HG03064 (cell line): ENCODE results near the gene IPO9.
"Not testable (repeated sequence)": the region's sequence is repeated elsewhere in the genome, so short reads cannot be mapped to it uniquely, and the experiment has no call there.

Experiments
- ATAC-seq: cut with Tn5 transposase; IDR thresholded peaks from one replicate; pipeline ENCODE4 v1.9.1; 2021; ENCODE audit warnings: low read depth; ENCODE audit not compliant: unreplicated experiment

IPO9 gene

DNA sequence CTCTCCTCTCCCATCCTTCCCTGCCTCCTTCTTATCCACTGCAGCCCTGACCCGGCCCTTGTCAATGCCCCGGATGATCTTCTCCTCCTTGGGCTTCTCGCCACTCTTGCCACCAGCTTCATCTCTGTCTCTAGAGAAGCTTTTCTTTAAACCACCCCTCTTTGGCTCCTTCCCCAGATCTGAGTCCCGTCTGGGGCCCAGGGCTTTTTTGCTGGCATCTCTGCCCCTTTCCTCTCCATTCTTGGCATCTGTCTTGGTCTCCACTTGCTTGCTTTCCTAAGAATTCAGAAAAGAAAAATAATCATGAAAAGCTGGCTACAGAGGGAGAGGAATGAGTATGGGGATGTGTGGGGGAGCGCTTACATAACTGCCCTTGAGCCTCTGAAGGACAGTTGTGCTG, 71.5 kb downstream of the IPO9 start:
- ATAC-seq: no peak

DNA sequence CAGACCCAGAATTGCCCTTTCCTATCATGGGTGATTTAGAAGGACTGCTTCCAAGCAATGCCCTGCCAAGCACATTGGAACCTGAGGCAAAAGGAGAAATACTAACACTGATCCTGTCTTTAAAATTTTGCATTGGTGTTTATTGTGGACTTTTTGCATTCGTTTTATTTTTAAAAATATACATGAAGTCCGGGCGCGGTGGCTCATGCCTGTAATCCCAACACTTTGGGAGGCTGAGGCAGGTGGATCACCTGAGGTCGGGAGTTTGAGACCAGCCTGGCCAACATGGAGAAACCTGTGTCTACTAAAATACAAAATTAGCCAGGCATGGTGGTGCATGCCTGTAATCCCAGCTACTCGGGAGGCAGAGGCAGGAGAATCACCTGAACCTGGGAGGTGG, 72.1 kb downstream of the IPO9 start:
- ATAC-seq: not testable (repeated sequence)

DNA sequence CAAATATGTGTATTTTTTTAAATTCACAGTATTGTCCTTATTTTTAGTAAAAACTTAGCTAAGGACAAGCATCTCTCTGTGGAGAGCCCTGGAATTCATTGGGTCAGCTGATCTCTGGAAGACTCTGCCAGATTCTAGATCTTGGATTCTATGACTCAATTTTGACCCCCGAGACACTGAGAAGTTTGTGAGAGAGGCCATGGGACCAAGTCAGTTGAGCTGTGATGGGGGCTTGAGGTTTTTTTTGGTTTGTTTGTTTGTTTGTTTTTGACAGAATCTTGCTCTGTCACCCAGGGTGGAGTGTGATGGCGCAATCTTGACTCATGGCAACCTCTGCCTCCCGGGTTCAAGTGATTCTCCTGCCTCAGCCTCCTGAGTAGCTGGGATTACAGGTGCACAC, 73.2 kb downstream of the IPO9 start:
- no peak for ATAC-seq

DNA sequence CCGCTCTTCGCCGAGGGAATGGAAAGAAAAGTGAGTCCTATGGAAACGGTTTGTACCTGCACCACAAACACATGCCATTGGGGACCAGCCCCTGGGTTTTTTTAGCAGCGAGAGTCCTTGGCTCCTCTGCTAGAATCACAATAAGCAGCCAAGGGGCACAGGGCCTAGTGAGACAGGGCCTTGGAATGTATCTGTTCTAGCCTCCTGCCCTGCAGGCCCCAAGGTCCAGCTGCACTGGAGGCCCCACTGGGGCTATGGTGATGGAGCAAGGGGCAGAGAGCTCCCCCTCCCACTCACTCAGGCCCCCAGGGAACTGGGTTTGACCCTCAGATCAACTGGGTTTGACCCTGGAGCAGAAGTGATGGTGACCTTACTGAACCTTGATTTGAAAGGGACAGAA, 74.2 kb downstream of the IPO9 start:
- no peak for ATAC-seq

GRCh38 chr1:201904579-201904978, 75.6 kb downstream of the IPO9 start:
- no peak for ATAC-seq

DNA sequence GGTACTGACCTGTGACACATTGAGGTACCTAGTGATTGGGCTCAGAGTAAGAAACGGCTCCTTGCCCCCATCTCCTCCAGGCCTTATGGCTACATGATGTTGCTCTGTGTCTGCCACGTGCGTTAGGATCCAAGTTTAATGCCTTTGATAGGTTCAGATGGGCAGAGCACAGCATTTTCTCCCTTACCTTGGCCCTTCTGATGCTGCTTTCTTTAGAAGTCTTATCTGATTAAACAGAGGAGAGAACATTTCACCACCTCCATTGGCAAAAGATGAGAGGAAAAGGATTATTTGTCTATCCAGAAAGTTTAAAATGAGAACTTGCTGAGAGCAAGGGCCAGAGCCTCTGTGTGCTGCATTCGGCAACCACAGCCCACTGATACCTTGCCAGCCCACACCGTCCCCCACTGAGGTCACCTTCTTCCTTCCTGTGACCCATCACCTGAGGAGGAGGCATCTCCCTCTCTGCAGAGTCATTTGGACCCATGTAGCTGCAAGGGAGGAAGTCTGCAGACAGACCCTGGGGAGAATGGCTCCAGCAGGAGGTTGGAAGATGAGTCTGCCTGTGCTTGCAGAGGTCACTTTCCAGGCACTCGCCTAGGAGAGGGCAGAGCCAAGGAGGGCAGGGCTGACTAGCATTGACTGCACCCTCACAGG, 76.4 kb downstream of the IPO9 start:
- no peak for ATAC-seq

GRCh38 chr1:201906336-201906735, 77.4 kb downstream of the IPO9 start:
- ATAC-seq: no peak

- no peak for ATAC-seq
Observed at GRCh38 chr1:201907621-201908020, 78.7 kb downstream of the IPO9 start.

DNA sequence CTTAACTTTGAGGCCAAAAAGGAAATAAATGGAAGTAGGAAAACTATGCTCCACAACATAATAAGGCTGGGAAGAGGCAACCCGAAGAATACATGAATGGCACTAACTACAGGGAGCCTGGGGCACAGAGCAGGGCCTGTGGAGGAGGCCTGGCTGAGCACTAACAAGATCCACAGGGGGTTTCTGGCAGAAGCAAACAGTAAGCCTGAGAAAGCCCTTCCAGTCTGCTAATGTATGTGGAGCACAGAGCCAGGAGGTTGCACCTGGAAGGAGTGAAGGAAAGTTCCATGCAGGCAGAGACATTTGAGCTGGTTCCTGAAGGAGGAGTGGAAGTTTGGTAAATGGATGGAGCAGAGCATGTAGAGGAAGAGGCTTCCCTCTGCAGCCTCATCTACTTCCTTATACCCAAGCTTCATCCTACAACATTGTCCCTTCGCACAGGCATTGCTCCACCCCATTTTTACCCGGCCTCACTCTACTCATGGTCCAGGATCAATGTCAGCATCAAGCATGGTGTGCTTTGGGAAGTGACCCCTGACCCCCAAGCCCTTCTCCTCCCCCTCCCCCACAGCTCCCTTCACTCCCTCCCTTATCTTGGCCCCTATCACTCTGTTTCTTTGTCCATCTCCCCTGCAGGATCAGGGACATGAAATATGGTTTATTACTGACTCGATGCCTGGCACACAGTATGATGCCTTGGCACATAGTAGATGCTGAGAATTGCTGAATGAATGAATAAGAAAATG, 83.0 kb downstream of the IPO9 start:
- ATAC-seq: no peak

DNA sequence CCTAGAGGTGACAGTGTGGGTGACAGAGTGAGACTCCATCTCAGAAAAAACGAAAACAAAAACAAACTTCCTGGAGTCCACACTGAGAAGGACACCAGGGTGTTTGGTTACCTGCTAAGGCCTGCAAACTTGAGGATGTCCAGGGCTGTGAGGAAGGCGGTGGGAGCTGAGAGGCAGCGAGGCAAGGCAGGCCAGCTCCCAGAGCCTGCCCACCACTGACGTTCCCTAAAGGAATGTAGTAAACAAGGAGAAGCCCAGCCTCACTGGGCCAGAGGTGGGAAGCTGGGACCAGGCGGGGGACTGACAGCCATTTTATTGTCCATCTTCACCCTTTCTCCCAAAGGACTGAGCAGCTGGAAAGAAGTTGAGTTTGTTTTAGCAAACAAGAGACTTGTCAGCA, 83.9 kb downstream of the IPO9 start:
- ATAC-seq: no peak

DNA sequence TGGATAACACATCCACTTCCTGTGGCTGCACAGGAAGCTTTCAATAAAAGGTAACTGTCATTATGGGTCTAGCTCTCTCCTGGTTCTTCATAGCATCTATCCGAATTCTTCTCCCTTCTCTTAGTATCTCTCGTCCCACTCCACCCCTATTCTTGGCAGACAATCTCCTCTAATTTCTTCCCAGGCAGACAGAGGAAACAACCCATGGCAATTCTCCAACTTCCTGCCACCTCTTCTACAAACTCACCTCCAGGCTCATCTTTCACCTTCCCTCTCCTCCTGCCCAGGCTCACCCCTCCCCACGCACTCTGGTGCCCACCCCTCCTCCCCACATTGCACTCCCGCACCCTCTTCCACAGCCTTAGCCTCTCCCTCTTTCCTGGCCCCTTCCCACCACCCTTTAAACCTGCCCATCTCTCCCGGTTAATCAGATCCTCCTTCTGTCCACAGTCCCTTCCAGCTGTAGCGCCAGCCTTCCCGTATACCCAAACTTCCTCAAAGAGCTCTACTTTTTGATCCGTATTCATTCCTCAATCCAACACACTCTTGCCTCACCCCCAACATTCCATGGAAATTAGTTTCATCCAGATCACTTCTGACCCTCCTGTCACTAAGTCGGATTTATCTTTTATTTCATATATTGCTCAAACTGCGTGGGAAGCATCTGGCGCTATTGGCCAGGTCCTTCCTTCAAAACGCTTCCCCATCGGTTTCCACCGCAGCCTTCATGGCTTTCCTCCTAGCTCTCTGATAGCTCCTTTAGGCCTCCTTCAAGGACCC, 85.7 kb downstream of the IPO9 start:
- ATAC-seq: no peak

- ATAC-seq: no peak
Observed at GRCh38 chr1:201916649-201917249, 87.8 kb downstream of the IPO9 start.

DNA sequence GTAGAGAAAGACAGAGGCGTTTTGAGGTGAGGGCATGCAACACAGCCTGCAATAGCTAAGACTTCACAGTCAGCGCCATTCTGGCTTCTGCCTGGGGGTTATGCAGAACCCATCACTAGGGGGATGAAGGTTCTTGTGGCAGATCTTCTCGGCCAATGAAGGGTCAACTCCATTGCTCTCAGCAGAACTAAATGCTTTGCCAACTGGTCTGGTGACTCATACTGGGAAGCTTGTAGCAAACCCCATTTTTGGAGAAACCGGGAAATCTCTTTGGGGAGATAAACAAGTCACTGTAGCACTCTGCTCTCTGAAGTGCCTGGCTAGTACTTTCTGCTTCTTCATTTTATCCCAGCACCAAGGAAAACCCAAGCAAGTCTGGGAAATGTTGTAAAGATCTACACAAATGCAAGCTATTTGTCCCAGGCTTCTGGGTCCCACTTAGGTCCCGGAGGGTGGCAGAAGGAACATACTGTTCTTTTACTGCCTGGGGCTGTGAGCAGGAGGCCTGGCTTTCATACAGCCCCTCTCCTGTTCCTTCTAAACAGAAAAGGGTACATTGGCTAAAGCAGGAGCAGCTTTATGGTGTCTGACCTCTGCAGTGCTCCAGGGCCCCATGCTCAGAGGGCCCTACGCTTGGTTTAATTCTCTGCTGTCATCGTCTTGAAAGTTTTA, 88.5 kb downstream of the IPO9 start:
- no peak for ATAC-seq

DNA sequence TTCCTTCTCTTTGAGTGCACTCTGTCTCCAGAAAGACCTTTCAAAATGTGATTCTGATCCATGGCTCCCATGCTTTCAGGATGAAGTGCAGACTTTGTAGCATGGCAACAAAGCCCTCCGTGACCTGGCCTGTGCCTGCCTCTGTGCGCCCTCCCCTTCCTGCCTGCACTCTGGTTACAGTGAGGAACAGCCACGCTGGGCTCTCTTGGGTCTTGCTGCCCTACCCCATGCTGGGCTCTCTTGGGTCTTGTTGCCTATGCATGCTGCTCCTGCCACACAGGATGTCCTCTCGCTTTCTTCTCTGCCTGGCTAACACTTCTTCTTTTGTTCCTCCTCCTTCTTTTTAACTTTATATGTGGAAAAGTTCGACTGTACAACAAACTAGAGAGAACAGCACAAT, 89.4 kb downstream of the IPO9 start:
- no peak for ATAC-seq

GRCh38 chr1:201921952-201922558, 93.1 kb downstream of the IPO9 start:
- ATAC-seq: no peak

GRCh38 chr1:201925301-201925567, 96.3 kb downstream of the IPO9 start:
- no peak for ATAC-seq

DNA sequence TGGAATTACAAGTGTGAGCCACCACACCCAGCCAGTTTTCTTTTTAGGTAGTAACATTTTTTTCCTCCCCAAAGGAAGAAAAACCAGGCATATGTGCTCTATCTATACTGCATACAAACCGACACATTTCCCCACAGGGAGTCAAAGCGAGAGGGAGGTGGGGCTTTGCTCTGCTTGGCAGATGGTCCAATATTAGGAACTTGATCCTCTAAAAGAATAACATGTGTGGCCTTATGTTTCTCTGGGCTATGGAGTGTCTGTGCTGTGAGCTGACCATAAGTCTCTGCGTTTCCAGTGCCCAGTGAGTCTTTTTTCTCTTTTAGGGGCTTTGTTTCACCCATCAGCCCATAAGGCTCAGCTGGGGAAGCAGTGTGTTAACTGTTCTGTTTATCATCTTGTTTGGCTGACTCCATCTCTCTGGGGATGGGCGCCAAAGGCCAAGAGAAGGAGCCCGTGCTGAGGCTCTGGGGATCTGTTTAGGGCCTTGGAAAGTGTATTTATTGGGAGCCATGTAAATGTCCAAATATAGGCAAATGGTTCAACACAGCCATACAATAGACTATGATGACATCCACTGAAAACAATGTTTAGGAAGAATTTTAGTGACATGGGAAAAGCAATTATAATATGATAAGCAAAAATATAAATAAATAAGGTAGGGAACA, 97.2 kb downstream of the IPO9 start:
- no peak for ATAC-seq

DNA sequence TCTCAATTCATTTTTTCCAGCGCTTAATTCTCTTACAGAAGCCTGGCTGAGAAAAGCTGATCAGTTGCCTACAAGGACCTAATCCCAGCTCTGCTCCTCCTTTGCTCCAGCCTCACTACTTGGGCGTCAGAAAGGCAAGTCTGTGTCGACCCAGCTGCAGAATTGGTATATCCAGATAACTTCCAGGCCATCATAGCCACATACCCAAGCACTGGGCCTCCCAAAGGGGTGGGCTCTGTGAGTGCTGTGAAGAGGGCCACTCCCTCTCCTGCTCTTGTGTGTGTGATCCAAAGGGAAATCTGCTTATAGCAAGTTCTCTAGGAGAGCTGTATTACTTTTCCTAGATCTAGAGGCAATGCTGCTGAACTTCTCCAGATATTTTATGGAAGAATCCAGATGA, 99.3 kb downstream of the IPO9 start:
- no peak for ATAC-seq

GRCh38 chr1:201930137-201930536, 101.2 kb downstream of the IPO9 start:
- no peak for ATAC-seq

GRCh38 chr1:201930803-201931202, 101.8 kb downstream of the IPO9 start:
- ATAC-seq: no peak
